H4 (cell line): ENCODE data around the gene EFR3B. TPM values are rescaled to one million over a fixed set of nuclear protein-coding genes. Genes with fewer than 3 reads are reported as not detected.
"Not testable (repeated sequence)": the region's sequence is repeated elsewhere in the genome, so short reads cannot be mapped to it uniquely, and the experiment has no call there.

Source experiments
- DNase-seq: peaks from one replicate; pipeline ENCODE4 v3.0.0-alpha.2; 2015; ENCODE audit warnings: low spot score
- total RNA-seq: library from RNA; depleted of rRNA; stranded (reverse); fragments of >200 nt; shearing (Covaris generic); gene quantifications from 2 replicates; pipeline ENCODE4 v1.2.3, GENCODE V29; 2014

EFR3B gene
- total RNA-seq, 1 experiment from 2014 or later = 0.19 TPM

- DNase-seq = no peak
Observed at GRCh38 chr2:25072606-25073005, 30.7 kb downstream of the EFR3B start.

GRCh38 chr2:25073025-25073424 lies 31.1 kb downstream of the EFR3B start:
- DNase-seq = no peak

- DNase-seq = no peak
Observed at GRCh38 chr2:25073914-25074313, 32.0 kb downstream of the EFR3B start.

GRCh38 chr2:25074826-25075225 lies 33.0 kb downstream of the EFR3B start:
- DNase-seq = no peak

GRCh38 chr2:25076749-25077148 lies 34.9 kb downstream of the EFR3B start:
- DNase-seq = no peak

- no peak for DNase-seq
Observed at GRCh38 chr2:25077789-25078169, 35.9 kb downstream of the EFR3B start.

GRCh38 chr2:25078170-25079049 lies 36.5 kb downstream of the EFR3B start:
- peak; percentile 84 for DNase-seq

- DNase-seq = no peak
Observed at GRCh38 chr2:25079050-25079635, 37.3 kb downstream of the EFR3B start.

- no peak for DNase-seq
Observed at GRCh38 chr2:25081237-25081790, 39.4 kb downstream of the EFR3B start.

GRCh38 chr2:25082002-25082622 lies 40.2 kb downstream of the EFR3B start:
- no peak for DNase-seq

GRCh38 chr2:25085761-25086560 lies 44.1 kb downstream of the EFR3B start:
- no peak for DNase-seq

GRCh38 chr2:25088817-25089516 lies 47.1 kb downstream of the EFR3B start:
- no peak for DNase-seq

GRCh38 chr2:25089605-25090315 lies 47.9 kb downstream of the EFR3B start:
- no peak for DNase-seq

GRCh38 chr2:25090801-25091200 lies 48.9 kb downstream of the EFR3B start:
- DNase-seq = no peak

GRCh38 chr2:25091265-25091664 lies 49.4 kb downstream of the EFR3B start:
- no peak for DNase-seq

- no peak for DNase-seq
Observed at GRCh38 chr2:25098056-25098455, 56.2 kb downstream of the EFR3B start.

GRCh38 chr2:25098670-25099486 lies 57.0 kb downstream of the EFR3B start:
- peak; percentile 51 for DNase-seq

- not testable (repeated sequence) for DNase-seq
Observed at GRCh38 chr2:25102352-25102751, 60.5 kb downstream of the EFR3B start.

GRCh38 chr2:25103287-25103871 lies 61.5 kb downstream of the EFR3B start:
- no peak for DNase-seq
